ENCODE data around the gene ONECUT1. TPM values are rescaled to one million over a fixed set of nuclear protein-coding genes. Genes with fewer than 3 reads are reported as not detected.

Gene ONECUT1
- total RNA-seq, 1 donor from 2014 or later = 0.69 TPM

DNA sequence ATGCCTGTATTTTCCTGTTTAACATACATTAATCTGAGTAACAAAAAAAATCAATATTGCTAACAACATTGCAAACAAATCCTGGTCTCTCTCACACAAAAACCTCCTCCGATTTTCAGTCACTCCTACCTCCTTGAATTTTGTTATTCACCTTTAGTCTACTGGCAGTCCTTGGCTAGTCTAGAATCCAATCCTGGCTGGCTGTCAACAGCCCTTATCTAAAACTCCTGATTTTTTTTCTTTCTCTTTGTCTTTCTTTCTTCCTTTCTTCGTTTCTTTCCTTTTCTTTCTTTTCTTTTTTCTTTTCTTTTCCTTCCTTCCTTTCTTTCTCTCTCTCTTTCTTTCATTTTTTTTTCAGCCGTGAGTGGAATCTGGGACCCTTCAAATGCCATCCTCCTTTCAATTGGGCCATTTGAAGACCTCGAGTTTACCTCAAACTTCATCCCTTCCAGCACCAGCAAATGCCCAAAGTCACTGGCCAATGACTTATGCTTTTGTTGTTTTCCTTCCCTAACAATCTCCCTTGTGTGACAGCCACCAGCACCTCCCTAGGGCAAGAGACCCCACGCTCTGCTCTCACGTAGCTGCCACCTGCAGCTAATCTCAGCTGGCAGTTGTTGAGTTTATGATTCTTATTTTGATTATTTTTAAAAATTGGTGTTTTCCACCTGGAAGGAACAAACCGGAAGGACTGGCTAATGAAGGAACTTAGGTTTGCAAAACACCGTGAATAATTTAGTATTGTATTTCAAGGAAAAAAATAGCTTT is 6.8 kb upstream of the ONECUT1 start:
- Mint-ChIP-seq H3K9me3 (ENCODE audit: unreplicated experiment) (no peaks in the 10 kb centered on the region), H3K27me3 (ENCODE audit: unreplicated experiment) (peaks cover 22% of the 10 kb centered on the region)

DNA sequence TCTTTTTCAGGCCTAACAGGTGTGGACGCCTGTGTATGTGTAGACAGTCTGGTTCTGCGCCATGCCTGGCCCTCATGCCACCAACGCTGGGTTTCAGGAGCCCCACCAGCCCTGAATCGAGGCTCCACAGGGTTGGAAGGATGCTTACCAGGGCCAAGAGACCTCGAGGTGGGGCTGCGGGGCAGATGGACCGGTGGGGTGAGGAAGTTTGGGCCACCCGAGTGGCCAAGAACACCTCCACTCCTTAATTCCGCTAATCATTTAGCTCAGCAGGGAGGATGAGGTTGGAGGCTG is 6.0 kb upstream of the ONECUT1 start:
- Mint-ChIP-seq H3K4me1 (ENCODE audit: unreplicated experiment) (peaks cover 18% of the 10 kb centered on the region), H3K4me3 (ENCODE audit: unreplicated experiment) (no peak overlapping the region), H3K27me3 (ENCODE audit: unreplicated experiment) (peaks cover 20% of the 10 kb centered on the region), H3K27ac (ENCODE audit: unreplicated experiment) (no peak overlapping the region), H3K9me3 (ENCODE audit: unreplicated experiment) (no peaks in the 10 kb centered on the region), H3K36me3 (ENCODE audit: low read depth, unreplicated experiment) (no peaks in the 10 kb centered on the region)
- TF ChIP-seq, protein P1, sequence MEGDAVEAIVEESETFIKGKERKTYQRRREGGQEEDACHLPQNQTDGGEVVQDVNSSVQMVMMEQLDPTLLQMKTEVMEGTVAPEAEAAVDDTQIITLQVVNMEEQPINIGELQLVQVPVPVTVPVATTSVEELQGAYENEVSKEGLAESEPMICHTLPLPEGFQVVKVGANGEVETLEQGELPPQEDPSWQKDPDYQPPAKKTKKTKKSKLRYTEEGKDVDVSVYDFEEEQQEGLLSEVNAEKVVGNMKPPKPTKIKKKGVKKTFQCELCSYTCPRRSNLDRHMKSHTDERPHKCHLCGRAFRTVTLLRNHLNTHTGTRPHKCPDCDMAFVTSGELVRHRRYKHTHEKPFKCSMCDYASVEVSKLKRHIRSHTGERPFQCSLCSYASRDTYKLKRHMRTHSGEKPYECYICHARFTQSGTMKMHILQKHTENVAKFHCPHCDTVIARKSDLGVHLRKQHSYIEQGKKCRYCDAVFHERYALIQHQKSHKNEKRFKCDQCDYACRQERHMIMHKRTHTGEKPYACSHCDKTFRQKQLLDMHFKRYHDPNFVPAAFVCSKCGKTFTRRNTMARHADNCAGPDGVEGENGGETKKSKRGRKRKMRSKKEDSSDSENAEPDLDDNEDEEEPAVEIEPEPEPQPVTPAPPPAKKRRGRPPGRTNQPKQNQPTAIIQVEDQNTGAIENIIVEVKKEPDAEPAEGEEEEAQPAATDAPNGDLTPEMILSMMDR (IDR thresholded peaks at IDR 0.05; ENCODE audit: unreplicated experiment) = no peak
- no peak for DNase-seq (ENCODE audit: low spot score)

More for the DNA sequence above, 6.8 kb upstream of the ONECUT1 start:
- Mint-ChIP-seq H3K36me3 (ENCODE audit: low read depth, unreplicated experiment) (no peaks in the 10 kb centered on the region), H3K4me3 (ENCODE audit: unreplicated experiment) (no peak overlapping the region), H3K4me1 (ENCODE audit: unreplicated experiment) (peaks cover 17% of the 10 kb centered on the region), H3K27ac (ENCODE audit: unreplicated experiment) (no peak overlapping the region)
- DNase-seq (ENCODE audit: low spot score) = no peak
- TF ChIP-seq, protein P1 (IDR thresholded peaks at IDR 0.05; ENCODE audit: unreplicated experiment) = no peak

DNA sequence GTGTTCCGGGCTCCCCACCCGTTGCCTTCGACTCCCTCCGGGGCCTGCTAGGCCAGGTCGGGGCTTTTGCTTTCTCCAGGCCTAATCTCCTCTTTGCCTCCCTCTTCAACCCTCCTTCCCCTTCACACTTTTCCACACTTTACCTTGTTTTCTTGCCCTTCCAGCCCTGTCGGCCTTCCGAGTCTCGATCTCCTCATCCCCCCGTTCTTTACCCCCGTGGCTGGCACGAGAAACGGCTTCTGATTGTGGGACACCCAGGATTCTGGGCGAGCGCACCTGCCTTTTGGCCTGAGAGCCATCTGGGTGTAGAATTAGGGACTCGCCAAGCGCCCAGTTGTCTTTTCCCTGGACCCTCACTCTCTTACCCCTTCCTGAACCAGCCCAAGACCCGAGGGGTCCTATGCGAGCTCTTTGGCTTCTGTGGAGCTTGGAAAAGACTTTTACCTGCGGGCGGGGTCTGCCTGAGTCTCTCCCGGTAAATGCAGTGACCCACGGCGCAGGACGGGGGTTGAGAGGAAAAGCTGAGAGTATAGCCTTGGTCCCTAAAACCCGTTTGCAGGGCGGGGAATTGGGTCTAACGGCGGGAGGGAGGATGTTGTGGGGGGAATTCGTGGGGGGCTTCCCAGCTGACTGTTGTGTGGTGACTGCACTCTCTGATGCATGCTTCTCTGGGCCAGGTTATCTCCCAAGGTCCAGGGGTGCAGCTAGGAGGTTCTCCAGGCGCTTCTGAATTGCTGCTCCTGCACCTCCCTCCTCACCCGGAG is 5.5 kb upstream of the ONECUT1 start:
- Mint-ChIP-seq H3K27ac (ENCODE audit: unreplicated experiment) (no peak overlapping the region), H3K36me3 (ENCODE audit: low read depth, unreplicated experiment) (no peaks in the 10 kb centered on the region), H3K27me3 (ENCODE audit: unreplicated experiment) (peaks cover 20% of the 10 kb centered on the region), H3K4me3 (ENCODE audit: unreplicated experiment) (no peak overlapping the region), H3K9me3 (ENCODE audit: unreplicated experiment) (no peaks in the 10 kb centered on the region), H3K4me1 (ENCODE audit: unreplicated experiment) (peaks cover 18% of the 10 kb centered on the region)
- DNase-seq (ENCODE audit: low spot score) = no peak
- TF ChIP-seq, protein P1 (IDR thresholded peaks at IDR 0.05; ENCODE audit: unreplicated experiment) = no peak

DNA sequence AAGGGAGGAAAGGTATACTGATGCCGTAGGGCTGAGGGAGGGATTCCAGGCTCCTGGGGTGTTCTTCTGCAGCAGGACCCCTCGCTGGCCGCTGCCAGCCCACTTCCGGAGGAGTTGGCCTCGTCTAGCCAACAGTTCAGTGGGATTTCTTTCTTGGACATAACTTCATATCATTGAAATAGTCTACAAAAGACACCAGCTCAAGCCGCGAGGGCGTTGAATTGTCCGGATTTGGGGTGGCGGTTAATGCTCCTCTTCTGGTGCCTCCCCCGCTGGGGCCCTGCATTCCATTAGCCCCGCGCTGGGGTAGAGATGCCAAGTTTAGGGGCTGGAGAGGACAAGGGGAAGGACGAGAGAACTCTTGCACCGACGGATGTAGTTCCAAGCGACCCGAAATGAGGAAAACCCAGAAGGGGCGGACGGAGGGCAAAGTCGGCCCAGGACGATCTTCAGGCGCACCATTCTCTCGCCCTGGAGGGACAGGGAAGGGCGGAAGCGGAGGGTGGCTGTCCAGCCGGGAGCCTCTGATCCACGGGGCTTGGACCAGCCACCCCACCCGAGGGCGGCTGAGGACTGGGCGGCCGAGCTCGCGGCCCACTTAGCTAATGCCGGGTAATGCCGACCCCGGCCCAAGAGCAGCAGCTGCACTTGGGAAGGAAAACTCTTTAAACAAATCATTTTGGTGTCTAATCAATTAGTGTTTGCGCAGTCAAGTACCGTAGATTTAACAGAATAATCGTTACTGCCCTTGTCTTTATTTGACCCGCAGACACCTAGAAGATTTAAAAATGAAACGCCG is 4.7 kb upstream of the ONECUT1 start:
- H3K4me1 Mint-ChIP-seq (ENCODE audit: unreplicated experiment) = peaks cover 11% of the 10 kb centered on the region
- peaks cover 20% of the 10 kb centered on the region for H3K27me3 Mint-ChIP-seq (ENCODE audit: unreplicated experiment)
- DNase-seq (ENCODE audit: low spot score) = no peak

More for the DNA sequence above, 4.7 kb upstream of the ONECUT1 start:
- Mint-ChIP-seq H3K27ac (ENCODE audit: unreplicated experiment) (no peak overlapping the region), H3K9me3 (ENCODE audit: unreplicated experiment) (no peaks in the 10 kb centered on the region), H3K36me3 (ENCODE audit: low read depth, unreplicated experiment) (no peaks in the 10 kb centered on the region), H3K4me3 (ENCODE audit: unreplicated experiment) (no peak overlapping the region)
- TF ChIP-seq, protein P1 (IDR thresholded peaks at IDR 0.05; ENCODE audit: unreplicated experiment) = no peak

All from endothelial cell (in vitro differentiated cells).